Stomach smooth muscle (tissue), 2 donors: Measurements from ENCODE around the gene FRMD4A.

Experiments
- H3K27ac ChIP-seq: one replicate; pipeline ENCODE4 v1.7.0; 2013; ENCODE audit warnings: mild to moderate bottlenecking, low read length, inconsistent platforms
- H3K27me3 ChIP-seq, 2 donors: one replicate each; pipeline ENCODE4 v1.7.0; 2013; ENCODE audit warnings: low read length in 2 of 2; ENCODE audit not compliant: insufficient read depth in 2 of 2, control insufficient read depth in 1 of 2
- H3K36me3 ChIP-seq, 2 donors: one replicate each; pipeline ENCODE4 v1.7.0; 2013; ENCODE audit warnings: low read length in 2 of 2; ENCODE audit not compliant: control insufficient read depth in 2 of 2, insufficient read depth in 2 of 2
- H3K4me1 ChIP-seq: one replicate; pipeline ENCODE4 v1.7.0; 2013; ENCODE audit warnings: low read length; ENCODE audit not compliant: control insufficient read depth, insufficient read depth
- H3K4me3 ChIP-seq, 2 donors: one replicate each; pipeline ENCODE4 v1.7.0; 2013; ENCODE audit warnings: low read length in 2 of 2
- H3K9ac ChIP-seq, 2 donors: one replicate each; pipeline ENCODE4 v1.7.0; 2013; ENCODE audit warnings: low read length in 2 of 2, mild to moderate bottlenecking in 1 of 2
- H3K9me3 ChIP-seq, 2 donors: one replicate each; pipeline ENCODE4 v1.7.0; 2013; ENCODE audit warnings: low read length in 2 of 2; ENCODE audit not compliant: control insufficient read depth in 2 of 2
- donor health status: healthy.
- donor health status: Pancreatic carcinoma.

Gene FRMD4A

GRCh38 chr10:13883636-13884444 is 446.9 kb downstream of the FRMD4A start:
- H3K27ac ChIP-seq: no peak overlapping the region
- peaks cover 5% of the 10 kb centered on the region for H3K4me1 ChIP-seq
- no peaks in the 10 kb centered on the region for H3K36me3 ChIP-seq
- H3K4me3 ChIP-seq: no peak overlapping the region
- H3K9ac ChIP-seq: no peak overlapping the region
- H3K9me3 ChIP-seq: no peaks in the 10 kb centered on the region
- H3K27me3 ChIP-seq: no peaks in the 10 kb centered on the region

- Histone ChIP-seq H3K4me3 (no peak overlapping the region), H3K36me3 (no peaks in the 10 kb centered on the region), H3K9me3 (no peaks in the 10 kb centered on the region), H3K27me3 (no peaks in the 10 kb centered on the region), H3K27ac (no peak overlapping the region), H3K4me1 (peaks cover 16% of the 10 kb centered on the region), H3K9ac (no peak overlapping the region)
Observed at GRCh38 chr10:13882119-13882711, 448.5 kb downstream of the FRMD4A start.

GRCh38 chr10:13880760-13881159 is 450.0 kb downstream of the FRMD4A start:
- Histone ChIP-seq H3K9me3 (no peaks in the 10 kb centered on the region), H3K27me3 (no peaks in the 10 kb centered on the region), H3K9ac (no peak overlapping the region), H3K27ac (no peak overlapping the region), H3K36me3 (no peaks in the 10 kb centered on the region), H3K4me1 (peaks cover 21% of the 10 kb centered on the region), H3K4me3 (no peak overlapping the region)

GRCh38 chr10:13877154-13877909 is 453.4 kb downstream of the FRMD4A start:
- peaks cover 16% of the 10 kb centered on the region for H3K4me1 ChIP-seq

GRCh38 chr10:13873196-13873595 is 457.5 kb downstream of the FRMD4A start:
- Histone ChIP-seq H3K27me3 (no peaks in the 10 kb centered on the region), H3K9ac (no peak overlapping the region), H3K9me3 (no peaks in the 10 kb centered on the region), H3K27ac (no peak overlapping the region), H3K4me1 (peaks cover 22% of the 10 kb centered on the region), H3K4me3 (no peak overlapping the region), H3K36me3 (no peaks in the 10 kb centered on the region)

More at GRCh38 chr10:13877154-13877909, 453.4 kb downstream of the FRMD4A start:
- Histone ChIP-seq H3K4me3 (no peak overlapping the region), H3K9me3 (no peaks in the 10 kb centered on the region), H3K27ac (no peak overlapping the region), H3K9ac (no peak overlapping the region), H3K27me3 (no peaks in the 10 kb centered on the region), H3K36me3 (no peaks in the 10 kb centered on the region)

- Histone ChIP-seq H3K36me3 (no peaks in the 10 kb centered on the region), H3K4me3 (no peak overlapping the region), H3K9me3 (no peaks in the 10 kb centered on the region), H3K27me3 (no peaks in the 10 kb centered on the region), H3K27ac (no peak overlapping the region), H3K4me1 (peaks cover 14% of the 10 kb centered on the region), H3K9ac (no peak overlapping the region)
Observed at GRCh38 chr10:13872411-13872810, 458.3 kb downstream of the FRMD4A start.

GRCh38 chr10:13871776-13872175 is 458.9 kb downstream of the FRMD4A start:
- Histone ChIP-seq H3K27ac (no peak overlapping the region), H3K27me3 (no peaks in the 10 kb centered on the region), H3K36me3 (no peaks in the 10 kb centered on the region), H3K9me3 (no peaks in the 10 kb centered on the region), H3K9ac (no peak overlapping the region), H3K4me1 (peaks cover 8% of the 10 kb centered on the region), H3K4me3 (no peak overlapping the region)

GRCh38 chr10:13871011-13871410 is 459.7 kb downstream of the FRMD4A start:
- H3K4me3 ChIP-seq: no peak overlapping the region
- H3K27me3 ChIP-seq: no peaks in the 10 kb centered on the region
- no peaks in the 10 kb centered on the region for H3K9me3 ChIP-seq
- no peaks in the 10 kb centered on the region for H3K36me3 ChIP-seq
- peaks cover 7% of the 10 kb centered on the region for H3K4me1 ChIP-seq
- no peak overlapping the region for H3K9ac ChIP-seq
- H3K27ac ChIP-seq: no peak overlapping the region

GRCh38 chr10:13869295-13869664 is 461.4 kb downstream of the FRMD4A start:
- H3K9me3 ChIP-seq: no peaks in the 10 kb centered on the region
- no peak overlapping the region for H3K4me3 ChIP-seq
- H3K9ac ChIP-seq: no peak overlapping the region
- peaks cover 7% of the 10 kb centered on the region for H3K4me1 ChIP-seq
- H3K27ac ChIP-seq: no peak overlapping the region
- no peaks in the 10 kb centered on the region for H3K27me3 ChIP-seq
- H3K36me3 ChIP-seq: no peaks in the 10 kb centered on the region

GRCh38 chr10:13868528-13869294 is 462.0 kb downstream of the FRMD4A start:
- H3K9me3 ChIP-seq: no peaks in the 10 kb centered on the region
- H3K27ac ChIP-seq: no peak overlapping the region
- no peak overlapping the region for H3K9ac ChIP-seq
- H3K27me3 ChIP-seq: no peaks in the 10 kb centered on the region
- no peak overlapping the region for H3K4me3 ChIP-seq
- no peaks in the 10 kb centered on the region for H3K36me3 ChIP-seq
- peaks cover 7% of the 10 kb centered on the region for H3K4me1 ChIP-seq
